ENCODE data around the gene MYBPH. TPM values are rescaled to one million over a fixed set of nuclear protein-coding genes. Genes with fewer than 3 reads are reported as not detected.

The MYBPH gene
- total RNA-seq, 1 donor from 2014 or later: not detected

- Mint-ChIP-seq H3K4me3 (no peak overlapping the region), H3K4me1 (peaks cover 2% of the 10 kb centered on the region), H3K27me3 (ENCODE audit: low read depth) (peaks cover 1% of the 10 kb centered on the region), H3K9me3 (no peaks in the 10 kb centered on the region), H3K36me3 (no peaks in the 10 kb centered on the region), H3K27ac (no peak overlapping the region)
- TF ChIP-seq, protein P1, sequence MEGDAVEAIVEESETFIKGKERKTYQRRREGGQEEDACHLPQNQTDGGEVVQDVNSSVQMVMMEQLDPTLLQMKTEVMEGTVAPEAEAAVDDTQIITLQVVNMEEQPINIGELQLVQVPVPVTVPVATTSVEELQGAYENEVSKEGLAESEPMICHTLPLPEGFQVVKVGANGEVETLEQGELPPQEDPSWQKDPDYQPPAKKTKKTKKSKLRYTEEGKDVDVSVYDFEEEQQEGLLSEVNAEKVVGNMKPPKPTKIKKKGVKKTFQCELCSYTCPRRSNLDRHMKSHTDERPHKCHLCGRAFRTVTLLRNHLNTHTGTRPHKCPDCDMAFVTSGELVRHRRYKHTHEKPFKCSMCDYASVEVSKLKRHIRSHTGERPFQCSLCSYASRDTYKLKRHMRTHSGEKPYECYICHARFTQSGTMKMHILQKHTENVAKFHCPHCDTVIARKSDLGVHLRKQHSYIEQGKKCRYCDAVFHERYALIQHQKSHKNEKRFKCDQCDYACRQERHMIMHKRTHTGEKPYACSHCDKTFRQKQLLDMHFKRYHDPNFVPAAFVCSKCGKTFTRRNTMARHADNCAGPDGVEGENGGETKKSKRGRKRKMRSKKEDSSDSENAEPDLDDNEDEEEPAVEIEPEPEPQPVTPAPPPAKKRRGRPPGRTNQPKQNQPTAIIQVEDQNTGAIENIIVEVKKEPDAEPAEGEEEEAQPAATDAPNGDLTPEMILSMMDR (IDR thresholded peaks at IDR 0.05; ENCODE audit: unreplicated experiment): no peak
- no peak for DNase-seq (ENCODE audit: low spot score in 2 of 2, unreplicated experiment in 2 of 2)
Observed at GRCh38 chr1:203171341-203172183, 4.1 kb downstream of the MYBPH start.

DNA sequence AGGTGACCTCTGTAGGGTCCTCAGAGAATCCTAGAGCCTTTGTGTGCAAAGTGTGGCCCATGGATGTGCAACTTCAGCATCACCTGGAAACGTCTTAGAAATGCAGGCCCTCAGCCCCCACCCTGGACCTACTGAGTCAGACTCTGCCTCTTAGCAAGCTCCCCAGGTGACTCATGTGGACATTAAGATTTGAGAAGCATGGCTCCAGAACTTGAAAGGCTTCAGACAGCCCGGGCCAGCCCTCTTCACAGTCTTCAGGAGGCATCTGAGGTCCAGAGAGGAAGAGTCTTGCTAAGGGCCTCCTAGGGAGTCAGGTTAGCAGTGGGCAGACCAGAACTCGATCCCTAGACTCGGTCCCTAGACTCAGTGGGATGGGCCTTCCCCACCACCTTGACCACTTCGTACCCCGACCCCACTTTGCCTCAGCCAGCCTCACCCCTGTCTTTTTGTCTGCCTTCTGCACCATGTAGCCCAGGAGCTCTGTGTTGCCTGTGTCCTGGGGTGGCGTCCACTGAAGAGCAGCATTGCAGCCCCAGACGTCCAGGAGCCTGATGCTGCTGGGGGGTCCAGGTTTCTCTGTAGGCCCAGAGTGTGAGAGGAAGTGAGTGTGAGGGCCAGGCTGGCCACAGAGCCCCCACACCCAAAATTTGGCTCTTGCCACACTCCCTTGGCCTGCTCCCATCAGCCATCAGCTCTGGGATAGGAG is 4.8 kb downstream of the MYBPH start:
- Mint-ChIP-seq H3K36me3 (no peaks in the 10 kb centered on the region), H3K27me3 (ENCODE audit: low read depth) (peaks cover 1% of the 10 kb centered on the region), H3K27ac (no peak overlapping the region), H3K4me3 (no peak overlapping the region), H3K4me1 (peaks cover 3% of the 10 kb centered on the region), H3K9me3 (no peaks in the 10 kb centered on the region)
- no peak for DNase-seq (ENCODE audit: low spot score in 2 of 2, unreplicated experiment in 2 of 2)
- TF ChIP-seq, protein P1 (IDR thresholded peaks at IDR 0.05; ENCODE audit: unreplicated experiment): no peak

DNA sequence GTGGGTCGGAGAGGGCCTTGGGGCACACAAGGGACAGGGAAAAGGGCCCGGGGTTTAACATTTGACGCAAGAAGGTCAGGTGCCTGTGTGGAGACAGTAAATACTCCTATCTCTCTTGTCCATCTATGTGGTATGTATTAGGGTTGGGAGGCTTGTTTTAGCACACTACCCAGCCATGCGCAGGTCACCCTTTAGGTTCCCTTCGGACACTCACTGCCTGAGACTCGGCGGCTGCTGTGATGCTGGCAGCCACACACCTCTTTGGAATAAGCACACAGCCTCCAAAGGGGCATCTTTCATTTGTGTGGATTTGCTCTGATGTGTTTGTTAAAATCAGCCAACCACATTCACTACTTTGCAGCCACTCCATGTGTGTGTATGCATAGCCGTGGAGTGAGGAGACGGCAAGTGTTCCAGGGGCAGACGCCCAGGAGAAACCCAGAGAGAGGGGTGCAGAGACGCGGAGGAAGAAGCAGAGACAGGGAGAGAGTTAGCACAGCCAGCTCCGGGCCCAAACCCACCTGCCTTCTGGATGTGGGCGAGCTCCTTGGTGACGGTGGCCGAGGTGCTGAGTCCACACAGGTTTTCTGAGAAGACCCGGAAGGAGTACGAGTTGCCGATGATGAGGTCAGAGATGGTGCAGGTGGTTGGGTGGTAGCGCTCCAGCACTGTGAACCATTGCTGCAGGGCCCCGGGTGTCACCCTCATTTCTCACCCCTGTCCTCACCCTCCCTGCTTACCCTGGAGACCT is 5.7 kb downstream of the MYBPH start:
- Mint-ChIP-seq H3K27ac (no peak overlapping the region), H3K4me1 (peaks cover 3% of the 10 kb centered on the region), H3K36me3 (no peaks in the 10 kb centered on the region), H3K27me3 (ENCODE audit: low read depth) (peaks cover 1% of the 10 kb centered on the region), H3K4me3 (no peak overlapping the region), H3K9me3 (no peaks in the 10 kb centered on the region)
- DNase-seq (ENCODE audit: low spot score in 2 of 2, unreplicated experiment in 2 of 2): no peak
- TF ChIP-seq, protein P1 (IDR thresholded peaks at IDR 0.05; ENCODE audit: unreplicated experiment): no peak

DNA sequence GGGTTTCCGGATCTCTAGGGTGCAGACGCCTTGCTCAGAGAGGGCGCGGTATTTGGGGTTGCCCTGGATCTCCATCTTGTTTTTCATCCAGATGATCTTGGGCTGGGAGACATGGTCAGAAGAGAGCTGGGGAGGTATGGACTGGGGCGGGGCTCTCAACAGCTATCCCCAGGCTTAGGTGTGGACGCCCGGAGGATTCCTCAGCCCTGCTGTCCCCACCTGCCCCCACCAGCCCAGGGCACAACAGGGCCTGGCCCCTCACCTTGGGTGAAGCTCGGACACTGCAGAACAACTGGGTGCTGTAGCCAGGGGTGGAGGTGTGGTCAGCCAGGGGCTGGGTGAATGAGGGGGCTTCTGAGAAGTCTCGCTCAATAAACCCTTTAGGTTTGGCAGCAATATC is 6.6 kb downstream of the MYBPH start:
- TF ChIP-seq, protein P1 (IDR thresholded peaks at IDR 0.05; ENCODE audit: unreplicated experiment): no peak
- H3K9me3 Mint-ChIP-seq: no peaks in the 10 kb centered on the region
- H3K4me1 Mint-ChIP-seq: peaks cover 3% of the 10 kb centered on the region

DNA sequence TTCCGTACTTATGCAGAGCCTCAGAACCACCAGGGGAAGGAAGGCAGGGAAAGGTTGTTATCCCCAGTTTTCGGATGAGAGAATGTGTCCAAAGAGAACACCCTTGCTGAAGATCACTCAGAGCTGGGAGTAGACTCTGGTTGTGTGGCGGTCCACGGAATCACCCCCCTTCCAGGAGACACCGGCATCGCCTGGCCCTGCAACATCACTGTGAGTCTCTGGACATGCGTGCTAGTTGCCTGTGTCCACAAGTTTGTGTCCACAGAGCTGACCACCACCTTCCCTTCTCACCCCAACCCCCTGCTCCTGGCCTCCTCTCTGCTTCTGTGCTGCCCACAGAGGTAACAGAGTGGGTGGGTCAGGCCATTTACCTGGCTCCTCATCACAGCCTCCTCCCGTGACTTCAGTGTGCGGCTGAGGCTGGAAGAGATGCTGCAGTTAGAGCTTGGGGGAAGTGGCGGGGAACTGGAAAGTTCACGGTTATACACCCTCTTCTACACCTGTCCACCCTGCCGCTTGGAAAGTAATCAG is 7.3 kb downstream of the MYBPH start:
- Mint-ChIP-seq H3K9me3 (no peaks in the 10 kb centered on the region), H3K4me3 (no peak overlapping the region)

More for the DNA sequence above, 6.6 kb downstream of the MYBPH start:
- H3K4me3 Mint-ChIP-seq: no peak overlapping the region
- no peaks in the 10 kb centered on the region for H3K36me3 Mint-ChIP-seq
- H3K27ac Mint-ChIP-seq: no peak overlapping the region
- peaks cover 4% of the 10 kb centered on the region for H3K27me3 Mint-ChIP-seq (ENCODE audit: low read depth)
- DNase-seq (ENCODE audit: low spot score in 2 of 2, unreplicated experiment in 2 of 2): no peak

More for the DNA sequence above, 7.3 kb downstream of the MYBPH start:
- TF ChIP-seq, protein P1 (IDR thresholded peaks at IDR 0.05; ENCODE audit: unreplicated experiment): no peak
- H3K4me1 Mint-ChIP-seq: peaks cover 3% of the 10 kb centered on the region
- H3K36me3 Mint-ChIP-seq: no peaks in the 10 kb centered on the region
- no peak overlapping the region for H3K27ac Mint-ChIP-seq
- DNase-seq (ENCODE audit: low spot score in 2 of 2, unreplicated experiment in 2 of 2): no peak
- H3K27me3 Mint-ChIP-seq (ENCODE audit: low read depth): peaks cover 6% of the 10 kb centered on the region

Measured in mesothelial cell of epicardium (in vitro differentiated cells).